IMR-90 (cell line): Measurements from ENCODE around the gene DARS1. TPM values are rescaled to one million over a fixed set of nuclear protein-coding genes. Genes with fewer than 3 reads are reported as not detected.

Source experiments
- ATAC-seq: fragments of 200-7000 bp; cut with Tn5 transposase; 2 replicates; pipeline ENCODE4 v1.9.1; 2020; ENCODE audit warnings: low read depth, mild to moderate bottlenecking, moderate library complexity
- BruUV-seq: library from RNA; stranded (reverse); fragments of 400-500 nt; replicated peaks from 2 replicates; lab custom pipeline; 2021; lab: Mats Ljungman, UMichigan
- CTCF ChIA-PET: fragments of 300-600 bp; formaldehyde crosslinking; extraction: SDS; loops from one replicate; lab custom pipeline; 2021; ENCODE audit warnings: antibody characterized with exemption; lab: Yijun Ruan, JAX
- POLR2A ChIA-PET: fragments of 300-600 bp; sonication (Branson Sonifier 250); formaldehyde crosslinking; loops from one replicate; lab custom pipeline; 2022; ENCODE audit warnings: antibody characterized with exemption; ENCODE audit not compliant: unreplicated experiment; lab: Charles Lee
- DNase-seq: peaks from one replicate; pipeline ENCODE4 v3.0.0; 2013
- H2AFZ ChIP-seq: replicated peaks from 2 replicates; pipeline ENCODE3; 2013; ENCODE audit warnings: low read length, mild to moderate bottlenecking; ENCODE audit not compliant: poor library complexity
- H2AK5ac ChIP-seq: 2 replicates; pipeline ENCODE4 v1.6.1; 2013; ENCODE audit warnings: low read depth, low read length, inconsistent platforms
- H2AK9ac ChIP-seq: replicated peaks from 2 replicates; pipeline ENCODE3; 2013; ENCODE audit warnings: mild to moderate bottlenecking, low read depth, low read length, moderate library complexity; ENCODE audit not compliant: poor library complexity
- H2BK120ac ChIP-seq: 2 replicates; pipeline ENCODE4 v1.6.1; 2013; ENCODE audit warnings: low read depth, low read length, inconsistent platforms
- H2BK15ac ChIP-seq: 3 replicates; pipeline ENCODE4 v1.6.1; 2013; ENCODE audit warnings: low read depth, low read length, inconsistent platforms
- H2BK20ac ChIP-seq: 2 replicates; pipeline ENCODE4 v1.6.1; 2013; ENCODE audit warnings: low read depth, mild to moderate bottlenecking, inconsistent platforms, low read length, moderate library complexity
- H2BK5ac ChIP-seq: 2 replicates; pipeline ENCODE4 v1.6.1; 2013; ENCODE audit warnings: mild to moderate bottlenecking, low read depth, low read length, inconsistent platforms; ENCODE audit not compliant: poor library complexity, severe bottlenecking
- H3K14ac ChIP-seq: replicated peaks from 2 replicates; pipeline ENCODE4 v1.6.1; 2013; ENCODE audit warnings: low read depth, low read length, inconsistent platforms
- H3K18ac ChIP-seq: 2 replicates; pipeline ENCODE4 v1.6.1; 2013; ENCODE audit warnings: low read depth, low read length, control low read depth
- H3K23ac ChIP-seq: 2 replicates; pipeline ENCODE4 v1.6.1; 2013; ENCODE audit warnings: low read depth, low read length, inconsistent platforms
- H3K27ac ChIP-seq: 2 replicates; pipeline ENCODE4 v1.5.1; 2013; ENCODE audit warnings: mild to moderate bottlenecking, control low read depth, low read length; ENCODE audit not compliant: insufficient read depth
- H3K27me3 ChIP-seq: 2 replicates; pipeline ENCODE4 v1.6.1; 2013; ENCODE audit warnings: low read length; ENCODE audit not compliant: control insufficient read depth, insufficient read depth
- H3K36me3 ChIP-seq: 2 replicates; pipeline ENCODE4 v1.6.1; 2013; ENCODE audit warnings: low read length, mixed read lengths; ENCODE audit not compliant: control insufficient read depth, insufficient read depth
- H3K4ac ChIP-seq: 2 replicates; pipeline ENCODE4 v1.6.1; 2013; ENCODE audit warnings: low read depth, low read length, inconsistent platforms
- H3K4me1 ChIP-seq: 2 replicates; pipeline ENCODE4 v1.6.1; 2013; ENCODE audit warnings: low read length, mixed read lengths; ENCODE audit not compliant: control insufficient read depth, insufficient read depth
- H3K4me2 ChIP-seq: 2 replicates; pipeline ENCODE4 v1.6.1; 2013; ENCODE audit warnings: low read depth, mild to moderate bottlenecking, control low read depth, low read length, moderate library complexity
- H3K4me3 ChIP-seq: 2 replicates; pipeline ENCODE4 v1.5.1; 2013; ENCODE audit warnings: low read depth, mild to moderate bottlenecking, control low read depth, low read length, moderate library complexity; ENCODE audit not compliant: insufficient read depth
- H3K56ac ChIP-seq: 2 replicates; pipeline ENCODE4 v1.6.1; 2013; ENCODE audit warnings: low read length, inconsistent platforms; ENCODE audit not compliant: insufficient read depth; ENCODE audit errors: extremely low read depth
- H3K79me1 ChIP-seq, 2 experiments: 2 replicates each; pipeline ENCODE4 v1.6.1; 2013; ENCODE audit warnings: low read length in 2 of 2, inconsistent platforms in 1 of 2, low read depth in 1 of 2
- H3K9ac ChIP-seq: 2 replicates; pipeline ENCODE4 v1.6.1; 2013; ENCODE audit warnings: low read depth, low read length, control low read depth
- H3K9me1 ChIP-seq: 2 replicates; pipeline ENCODE4 v1.6.1; 2013; ENCODE audit warnings: low read length, inconsistent platforms; ENCODE audit not compliant: insufficient read depth
- H3K9me3 ChIP-seq: 2 replicates; pipeline ENCODE4 v1.6.1; 2013; ENCODE audit warnings: low read length; ENCODE audit not compliant: control insufficient read depth, insufficient read depth
- H4K20me1 ChIP-seq: 2 replicates; pipeline ENCODE4 v1.6.1; 2013; ENCODE audit warnings: low read length, inconsistent platforms; ENCODE audit not compliant: insufficient read depth
- H4K5ac ChIP-seq: 2 replicates; pipeline ENCODE4 v1.6.1; 2013; ENCODE audit warnings: mild to moderate bottlenecking, low read depth, low read length, control low read depth
- H4K8ac ChIP-seq, 2 experiments: 2 replicates each; pipeline ENCODE4 v1.6.1; 2013; ENCODE audit warnings: low read depth in 2 of 2, low read length in 2 of 2, control low read depth in 1 of 2, inconsistent platforms in 1 of 2
- H4K91ac ChIP-seq: 2 replicates; pipeline ENCODE4 v1.6.1; 2013; ENCODE audit warnings: low read depth, low read length, inconsistent platforms; ENCODE audit not compliant: insufficient read depth
- BHLHE40 ChIP-seq: fragments of 150-350 bp; IDR thresholded peaks from 2 replicates; pipeline ENCODE4 v1.6.1; 2016; ENCODE audit warnings: mild to moderate bottlenecking, low read depth, low read length
- CHD1 ChIP-seq: IDR thresholded peaks from 2 replicates; pipeline ENCODE4 v1.6.1; 2012; ENCODE audit warnings: low read depth, low read length, improper control_type of control experiment
- FOS ChIP-seq: fragments of 150-350 bp; IDR thresholded peaks from 2 replicates; pipeline ENCODE4 v1.6.1; 2016; ENCODE audit warnings: low read depth, low read length
- MAFK ChIP-seq: IDR thresholded peaks from 2 replicates; pipeline ENCODE4 v1.6.1; 2012; ENCODE audit warnings: low read depth, low read length, improper control_type of control experiment
- MAZ ChIP-seq: IDR thresholded peaks from 2 replicates; pipeline ENCODE4 v1.6.1; 2012; ENCODE audit warnings: low read depth, mild to moderate bottlenecking, low read length, improper control_type of control experiment, moderate library complexity, borderline replicate concordance
- MXI1 ChIP-seq: IDR thresholded peaks from 2 replicates; pipeline ENCODE4 v1.6.1; 2012; ENCODE audit warnings: low read depth, mild to moderate bottlenecking, low read length, moderate library complexity, borderline replicate concordance
- NFE2L2 ChIP-seq: fragments of 150-350 bp; IDR thresholded peaks from 2 replicates; pipeline ENCODE4 v1.6.1; 2016; ENCODE audit warnings: low read depth, mild to moderate bottlenecking, low read length
- POLR2A ChIP-seq: IDR thresholded peaks from 2 replicates; pipeline ENCODE4 v1.6.1; 2012; ENCODE audit warnings: mild to moderate bottlenecking, low read depth, low read length
- RAD21 ChIP-seq: IDR thresholded peaks from 2 replicates; pipeline ENCODE4 v1.6.1; 2012; ENCODE audit warnings: low read length, improper control_type of control experiment
- RCOR1 ChIP-seq: IDR thresholded peaks from 2 replicates; pipeline ENCODE4 v1.6.1; 2012; ENCODE audit warnings: mild to moderate bottlenecking, low read length, improper control_type of control experiment; ENCODE audit not compliant: insufficient replicate concordance
- RFX5 ChIP-seq: IDR thresholded peaks from 2 replicates; pipeline ENCODE4 v1.8.0; 2012; ENCODE audit warnings: low read depth, mild to moderate bottlenecking, low read length, moderate library complexity
- SMC3 ChIP-seq: fragments of 150-350 bp; IDR thresholded peaks from 2 replicates; pipeline ENCODE4 v1.6.1; 2016; ENCODE audit warnings: low read depth, mild to moderate bottlenecking, antibody characterized with exemption, low read length, moderate library complexity
- WGBS, 2 experiments: methylation state at CpG; one replicate each; pipeline versions ENCODE4 v1.1.5 to v1.1.7; 2013; ENCODE audit warnings: missing lambda C conversion rate in 2 of 2; ENCODE audit not compliant: insufficient read length in 1 of 2; ENCODE audit errors: extremely low coverage in 2 of 2; 5-methylcytosine and 5-hydroxymethylcytosine counted together
- dilution Hi-C: fragments of 300-500 bp; cut with HindIII; formaldehyde crosslinking; loops from one replicate; pipeline ENCODE4 v1.14.3; 2018; ENCODE audit warnings: low sequenced_read_pairs; ENCODE audit not compliant: unreplicated experiment
- in situ Hi-C: fragments of 300-500 bp; cut with MboI; formaldehyde crosslinking; loops from 3 replicates; pipeline ENCODE4 v1.14.3; 2019; ENCODE audit warnings: low sequenced_read_pairs, inconsistent platforms, mixed read lengths
- intact Hi-C: fragments of 100-400 bp; cut with micrococcal nuclease; formaldehyde crosslinking; loops from 2 replicates; pipeline ENCODE4 v1.10.0; 2022
- polyA plus RNA-seq, 3 experiments: library from polyadenylated mRNA; depleted of rRNA; stranded (reverse); fragments of >200 nt; gene quantifications; 2 replicates each; pipeline ENCODE4 v1.2.3, GENCODE V29; 2012; ENCODE audit warnings: low replicate concordance in 1 of 3
- total RNA-seq: library from RNA; depleted of rRNA; stranded (reverse); fragments of >200 nt; gene quantifications from 2 replicates; pipeline ENCODE4 v1.2.3, GENCODE V29; 2012
- TF ChIP-seq, protein P1 (sequence below): fragments of 150-350 bp; IDR thresholded peaks from 2 replicates; pipeline ENCODE4 v1.6.1; 2017; ENCODE audit warnings: mild to moderate bottlenecking, antibody characterized with exemption, low read length, low read depth
- TF ChIP-seq, protein P2 (sequence below): fragments of 150-350 bp; IDR thresholded peaks from 2 replicates; pipeline ENCODE4 v1.6.1; 2016; ENCODE audit warnings: low read depth, mild to moderate bottlenecking, low read length, moderate library complexity, borderline replicate concordance
- TF ChIP-seq, protein P3 (sequence below): conservative IDR thresholded peaks from 2 replicates; pipeline ENCODE4 v1.5.1; 2012; ENCODE audit warnings: mild to moderate bottlenecking, low read depth, low read length, improper control_type of control experiment

Gene DARS1
- total and polyA plus RNA-seq, 2 of the 4 experiments (the other 2 are of a cell fraction): 56.5 to 66.5 TPM

DNA sequence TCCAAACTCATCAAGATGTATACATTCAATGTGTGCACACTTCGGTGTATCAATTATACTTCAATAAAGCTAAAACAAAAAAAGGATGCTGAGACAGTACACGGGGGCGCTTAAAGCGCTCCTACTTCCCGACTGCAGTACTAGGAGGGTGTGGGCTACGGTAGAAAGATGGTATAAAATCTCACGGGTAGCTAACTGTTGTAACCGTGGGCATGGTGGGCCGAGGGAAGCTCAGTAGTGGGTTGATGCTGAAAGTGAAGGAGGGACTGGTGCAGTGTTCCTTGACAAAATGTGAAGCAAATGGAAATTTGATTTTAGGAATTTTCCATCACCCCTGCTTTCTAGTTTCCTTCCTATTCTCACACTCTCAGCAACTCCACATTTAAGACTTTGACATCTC, 42.6 kb upstream of the DARS1 start:
- H3K9me3 ChIP-seq: no peaks in the 10 kb centered on the region
- no peaks in the 10 kb centered on the region for H4K20me1 ChIP-seq
- H2BK5ac ChIP-seq: no peak overlapping the region
- no peak overlapping the region for H2BK20ac ChIP-seq
- H4K5ac ChIP-seq: no peak overlapping the region
- BruUV-seq: no TSS peak
- no peak overlapping the region for H3K23ac ChIP-seq
- H2AK5ac ChIP-seq: no peak overlapping the region
- no peak overlapping the region for H3K56ac ChIP-seq
- no peak overlapping the region for H2BK120ac ChIP-seq
- no peak overlapping the region for H4K8ac ChIP-seq
- no peak overlapping the region for H2BK15ac ChIP-seq
- intact Hi-C loops: no loop called here
- H3K4me3 ChIP-seq: no peak overlapping the region
- ATAC-seq: no peak
- H3K14ac ChIP-seq: no peak overlapping the region
- no peaks in the 10 kb centered on the region for H3K36me3 ChIP-seq
- no peak overlapping the region for H2AK9ac ChIP-seq
- H3K4ac ChIP-seq: no peak overlapping the region
- H3K27ac ChIP-seq: no peak overlapping the region
- CTCF ChIA-PET: no interaction called here
- DNase-seq: no peak
- H4K91ac ChIP-seq: no peak overlapping the region
- no peak overlapping the region for H2AFZ ChIP-seq
- no peaks in the 10 kb centered on the region for H3K9me1 ChIP-seq
- in situ Hi-C loops: no loop called here
- dilution Hi-C loops: no loop called here
- H3K4me1 ChIP-seq: peaks cover 3% of the 10 kb centered on the region; the same call in 1 of the 2 replicates
- POLR2A ChIA-PET: no interaction called here
- H3K18ac ChIP-seq: no peak overlapping the region
- H3K9ac ChIP-seq: no peak overlapping the region
- H3K79me1 ChIP-seq: no peaks in the 10 kb centered on the region
- H3K27me3 ChIP-seq: peaks cover 8% of the 10 kb centered on the region; the same call in 1 of the 2 replicates
- no peak overlapping the region for H3K4me2 ChIP-seq
- WGBS, 2 experiments: 92% methylated on average over 2 of the region's 9 CpGs; no CpG with 5 or more reads in 1 of the 2 experiments
- no peak for TF ChIP-seq RFX5
- TF ChIP-seq CHD1: no peak
- no peak for TF ChIP-seq RAD21
- no peak for TF ChIP-seq MAZ
- TF ChIP-seq MAFK: no peak
- TF ChIP-seq, protein P1, sequence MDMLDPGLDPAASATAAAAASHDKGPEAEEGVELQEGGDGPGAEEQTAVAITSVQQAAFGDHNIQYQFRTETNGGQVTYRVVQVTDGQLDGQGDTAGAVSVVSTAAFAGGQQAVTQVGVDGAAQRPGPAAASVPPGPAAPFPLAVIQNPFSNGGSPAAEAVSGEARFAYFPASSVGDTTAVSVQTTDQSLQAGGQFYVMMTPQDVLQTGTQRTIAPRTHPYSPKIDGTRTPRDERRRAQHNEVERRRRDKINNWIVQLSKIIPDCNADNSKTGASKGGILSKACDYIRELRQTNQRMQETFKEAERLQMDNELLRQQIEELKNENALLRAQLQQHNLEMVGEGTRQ: no peak
- TF ChIP-seq, protein P2, sequence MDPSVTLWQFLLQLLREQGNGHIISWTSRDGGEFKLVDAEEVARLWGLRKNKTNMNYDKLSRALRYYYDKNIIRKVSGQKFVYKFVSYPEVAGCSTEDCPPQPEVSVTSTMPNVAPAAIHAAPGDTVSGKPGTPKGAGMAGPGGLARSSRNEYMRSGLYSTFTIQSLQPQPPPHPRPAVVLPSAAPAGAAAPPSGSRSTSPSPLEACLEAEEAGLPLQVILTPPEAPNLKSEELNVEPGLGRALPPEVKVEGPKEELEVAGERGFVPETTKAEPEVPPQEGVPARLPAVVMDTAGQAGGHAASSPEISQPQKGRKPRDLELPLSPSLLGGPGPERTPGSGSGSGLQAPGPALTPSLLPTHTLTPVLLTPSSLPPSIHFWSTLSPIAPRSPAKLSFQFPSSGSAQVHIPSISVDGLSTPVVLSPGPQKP: no peak
- TF ChIP-seq MXI1: no peak
- TF ChIP-seq FOS: no peak
- no peak for TF ChIP-seq RCOR1
- TF ChIP-seq SMC3: no peak
- TF ChIP-seq BHLHE40: no peak
- TF ChIP-seq, protein P3, sequence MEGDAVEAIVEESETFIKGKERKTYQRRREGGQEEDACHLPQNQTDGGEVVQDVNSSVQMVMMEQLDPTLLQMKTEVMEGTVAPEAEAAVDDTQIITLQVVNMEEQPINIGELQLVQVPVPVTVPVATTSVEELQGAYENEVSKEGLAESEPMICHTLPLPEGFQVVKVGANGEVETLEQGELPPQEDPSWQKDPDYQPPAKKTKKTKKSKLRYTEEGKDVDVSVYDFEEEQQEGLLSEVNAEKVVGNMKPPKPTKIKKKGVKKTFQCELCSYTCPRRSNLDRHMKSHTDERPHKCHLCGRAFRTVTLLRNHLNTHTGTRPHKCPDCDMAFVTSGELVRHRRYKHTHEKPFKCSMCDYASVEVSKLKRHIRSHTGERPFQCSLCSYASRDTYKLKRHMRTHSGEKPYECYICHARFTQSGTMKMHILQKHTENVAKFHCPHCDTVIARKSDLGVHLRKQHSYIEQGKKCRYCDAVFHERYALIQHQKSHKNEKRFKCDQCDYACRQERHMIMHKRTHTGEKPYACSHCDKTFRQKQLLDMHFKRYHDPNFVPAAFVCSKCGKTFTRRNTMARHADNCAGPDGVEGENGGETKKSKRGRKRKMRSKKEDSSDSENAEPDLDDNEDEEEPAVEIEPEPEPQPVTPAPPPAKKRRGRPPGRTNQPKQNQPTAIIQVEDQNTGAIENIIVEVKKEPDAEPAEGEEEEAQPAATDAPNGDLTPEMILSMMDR: no peak
- TF ChIP-seq POLR2A: no peak
- no peak for TF ChIP-seq NFE2L2
